Vagina (tissue), 2 donors: Measurements from ENCODE around the gene SPECC1. TPM values are rescaled to one million over a fixed set of nuclear protein-coding genes. Genes with fewer than 3 reads are reported as not detected.

Source experiments
- DNase-seq, 2 donors: peaks; one replicate each; pipeline ENCODE4 v3.0.0-alpha.2; 2017; ENCODE audit errors: extremely low spot score in 2 of 2
- H3K27ac ChIP-seq: fragments of 200-600 bp; sonication (generic); one replicate; pipeline ENCODE4 v1.5.1; 2019
- H3K27me3 ChIP-seq: fragments of 200-600 bp; sonication (generic); one replicate; pipeline ENCODE4 v1.5.1; 2019
- H3K36me3 ChIP-seq, 2 donors: fragments of 200-600 bp; sonication (generic); one replicate each; pipeline ENCODE4 v1.5.1; 2017 to 2019
- H3K4me1 ChIP-seq: fragments of 200-600 bp; sonication (generic); one replicate; pipeline ENCODE4 v1.5.1; 2019
- H3K4me3 ChIP-seq, 2 donors: fragments of 200-600 bp; sonication (generic); 1 replicate in 1 of 2; 2 replicates in 1 of 2; pipeline ENCODE4 v1.5.1; 2016 to 2019
- H3K9me3 ChIP-seq: fragments of 200-600 bp; sonication (generic); one replicate; pipeline ENCODE4 v1.5.1; 2019
- POLR2A ChIP-seq, 2 donors: fragments of 450-650 bp; IDR thresholded peaks; one replicate each; pipeline ENCODE4 v1.6.1; 2017; ENCODE audit warnings: antibody characterized with exemption in 2 of 2, mild to moderate bottlenecking in 2 of 2, moderate library complexity in 2 of 2
- POLR2AphosphoS5 ChIP-seq, 2 donors: sonication (generic); formaldehyde crosslinking; IDR thresholded peaks; one replicate each; pipeline ENCODE4 v1.9.0; 2017; ENCODE audit warnings: antibody characterized with exemption in 2 of 2, mild to moderate bottlenecking in 2 of 2, low read depth in 1 of 2; ENCODE audit not compliant: insufficient read depth in 1 of 2
- intact Hi-C: fragments of 100-400 bp; cut with DNase I; formaldehyde crosslinking; loops from one replicate; pipeline ENCODE4 v1.15.1; 2023
- total RNA-seq: library from RNA; depleted of rRNA; stranded (reverse); fragments of >200 nt; gene quantifications from one replicate; pipeline ENCODE4 v1.2.3, GENCODE V29; 2016
- TF ChIP-seq, protein P1 (sequence below), 3 experiments: fragments of 450-650 bp in 2 of 3; fragments of 200-600 bp in 1 of 3; sonication (generic) in 1 of 3; IDR thresholded peaks; one replicate each; pipeline ENCODE4 v1.5.1; 2017 to 2019; ENCODE audit warnings: antibody characterized with exemption in 3 of 3, mild to moderate bottlenecking in 2 of 3, moderate library complexity in 2 of 3

Gene SPECC1
- total RNA-seq, 1 donor from 2014 or later = 25.3 TPM

DNA sequence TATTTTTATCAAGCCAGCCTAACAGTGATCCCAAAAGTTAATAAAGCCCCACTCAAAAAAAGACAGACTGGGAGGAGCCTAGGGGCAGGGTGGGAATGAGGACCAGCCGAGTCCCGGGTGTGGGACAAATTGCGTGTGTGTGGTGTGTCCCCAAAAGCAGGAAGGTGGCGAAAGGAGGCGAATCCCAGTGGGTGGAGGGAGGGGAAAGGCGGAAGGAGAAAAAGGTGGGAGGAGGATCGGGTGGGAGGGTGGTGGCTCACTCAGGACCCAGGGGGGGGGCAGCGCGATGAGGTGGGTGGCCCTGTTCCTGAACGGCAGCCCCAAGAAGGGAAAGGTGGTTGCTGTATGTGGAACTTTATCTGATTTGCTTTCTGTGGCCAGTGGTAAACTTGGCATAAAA is 102.4 kb downstream of the SPECC1 start:
- Histone ChIP-seq H3K4me1 (no peaks in the 10 kb centered on the region), H3K9me3 (no peaks in the 10 kb centered on the region), H3K4me3 (no peak overlapping the region), H3K36me3 (no peaks in the 10 kb centered on the region), H3K27ac (no peak overlapping the region), H3K27me3 (no peaks in the 10 kb centered on the region)
- TF ChIP-seq POLR2A (IDR thresholded peaks at IDR 0.05) = no peak
- TF ChIP-seq, protein P1, sequence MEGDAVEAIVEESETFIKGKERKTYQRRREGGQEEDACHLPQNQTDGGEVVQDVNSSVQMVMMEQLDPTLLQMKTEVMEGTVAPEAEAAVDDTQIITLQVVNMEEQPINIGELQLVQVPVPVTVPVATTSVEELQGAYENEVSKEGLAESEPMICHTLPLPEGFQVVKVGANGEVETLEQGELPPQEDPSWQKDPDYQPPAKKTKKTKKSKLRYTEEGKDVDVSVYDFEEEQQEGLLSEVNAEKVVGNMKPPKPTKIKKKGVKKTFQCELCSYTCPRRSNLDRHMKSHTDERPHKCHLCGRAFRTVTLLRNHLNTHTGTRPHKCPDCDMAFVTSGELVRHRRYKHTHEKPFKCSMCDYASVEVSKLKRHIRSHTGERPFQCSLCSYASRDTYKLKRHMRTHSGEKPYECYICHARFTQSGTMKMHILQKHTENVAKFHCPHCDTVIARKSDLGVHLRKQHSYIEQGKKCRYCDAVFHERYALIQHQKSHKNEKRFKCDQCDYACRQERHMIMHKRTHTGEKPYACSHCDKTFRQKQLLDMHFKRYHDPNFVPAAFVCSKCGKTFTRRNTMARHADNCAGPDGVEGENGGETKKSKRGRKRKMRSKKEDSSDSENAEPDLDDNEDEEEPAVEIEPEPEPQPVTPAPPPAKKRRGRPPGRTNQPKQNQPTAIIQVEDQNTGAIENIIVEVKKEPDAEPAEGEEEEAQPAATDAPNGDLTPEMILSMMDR (IDR thresholded peaks at IDR 0.05) = no peak
- no peak for TF ChIP-seq POLR2AphosphoS5 (IDR thresholded peaks at IDR 0.05; ENCODE audit: insufficient read depth in 1 of 2, low read depth in 1 of 2)
- no peak for DNase-seq
- intact Hi-C loops = no loop called here

DNA sequence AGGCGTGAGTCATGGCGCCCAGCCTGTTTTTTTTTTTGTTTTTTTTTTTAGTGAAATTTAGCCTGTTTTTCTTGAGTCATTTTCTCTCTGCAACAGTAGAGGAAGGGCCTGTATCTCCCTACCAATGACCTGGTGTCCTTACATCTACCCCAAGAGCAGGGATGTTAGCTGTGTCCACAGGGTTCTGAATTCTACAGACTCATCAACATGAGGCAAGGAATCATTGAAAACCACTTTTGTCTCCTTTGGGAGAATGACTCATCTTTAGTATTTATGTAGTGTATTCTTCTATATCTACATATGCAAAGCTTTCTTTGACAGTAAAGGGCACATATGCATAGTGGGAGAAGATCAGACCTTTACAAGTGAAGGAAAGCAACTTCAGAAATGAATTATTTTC is 105.3 kb downstream of the SPECC1 start:
- no peak for DNase-seq
- Histone ChIP-seq H3K27ac (no peak overlapping the region), H3K4me1 (no peaks in the 10 kb centered on the region), H3K9me3 (no peaks in the 10 kb centered on the region), H3K36me3 (no peaks in the 10 kb centered on the region), H3K27me3 (no peaks in the 10 kb centered on the region), H3K4me3 (no peak overlapping the region)
- intact Hi-C loops = no loop called here
- TF ChIP-seq, protein P1 (IDR thresholded peaks at IDR 0.05) = no peak
- TF ChIP-seq POLR2A (IDR thresholded peaks at IDR 0.05) (no peak), POLR2AphosphoS5 (IDR thresholded peaks at IDR 0.05; ENCODE audit: insufficient read depth in 1 of 2, low read depth in 1 of 2) (no peak)

DNA sequence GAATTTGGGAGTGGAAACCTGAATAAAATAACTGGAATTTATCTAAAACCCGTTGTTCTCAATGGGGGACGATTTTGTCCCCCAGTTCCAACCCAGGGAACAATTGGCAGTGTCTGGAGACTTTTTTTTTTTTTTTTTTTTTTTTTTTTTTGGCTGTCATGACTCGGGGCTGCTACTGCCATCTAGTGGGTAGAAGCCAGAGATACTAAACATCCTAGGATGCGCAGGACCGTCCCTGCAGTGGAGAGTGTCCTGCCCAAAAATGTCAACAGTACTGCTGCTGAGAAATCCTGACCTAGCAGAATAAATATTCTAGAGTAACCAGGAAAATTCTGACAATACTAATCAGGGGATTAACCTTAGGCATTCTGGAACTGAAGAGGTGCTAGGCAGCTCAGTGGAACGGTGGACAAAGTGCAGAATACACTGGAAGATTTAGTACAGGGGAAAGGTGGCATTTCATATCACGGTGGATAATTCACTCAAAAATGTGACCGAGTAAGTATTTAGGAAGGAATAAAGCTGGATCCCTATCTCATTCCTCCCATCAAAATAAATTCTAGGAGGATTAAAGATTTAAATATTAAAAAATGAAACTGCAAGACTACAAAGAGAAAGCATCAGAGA is 107.6 kb downstream of the SPECC1 start:
- Histone ChIP-seq H3K4me1 (no peaks in the 10 kb centered on the region), H3K36me3 (no peaks in the 10 kb centered on the region), H3K27me3 (no peaks in the 10 kb centered on the region), H3K4me3 (no peak overlapping the region), H3K9me3 (no peaks in the 10 kb centered on the region), H3K27ac (no peak overlapping the region)
- no peak for TF ChIP-seq POLR2AphosphoS5 (IDR thresholded peaks at IDR 0.05; ENCODE audit: insufficient read depth in 1 of 2, low read depth in 1 of 2)
- no peak for TF ChIP-seq POLR2A (IDR thresholded peaks at IDR 0.05)
- TF ChIP-seq, protein P1 (IDR thresholded peaks at IDR 0.05) = peak; percentile 9 to 85 (median 53)
- intact Hi-C loops = no loop called here
- peak in 1 of 2 donors; percentile 22 for DNase-seq

DNA sequence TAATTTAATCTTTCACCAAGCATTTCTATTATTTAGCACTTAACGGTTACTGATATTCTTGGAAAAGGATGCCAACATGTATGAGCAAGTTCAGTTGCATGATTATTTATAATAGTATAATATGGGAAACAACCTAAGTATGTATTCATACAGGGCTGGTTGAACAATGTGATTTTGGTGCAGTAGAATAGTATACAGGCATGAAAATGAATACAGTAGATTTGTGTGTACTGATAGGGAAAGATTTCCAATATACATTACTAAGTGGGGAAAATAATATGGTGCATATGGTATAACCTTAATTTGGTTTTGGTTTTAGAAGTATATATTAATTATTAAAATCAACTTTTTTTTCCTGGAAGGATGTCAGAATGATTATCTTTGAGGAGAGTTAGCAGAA is 109.1 kb downstream of the SPECC1 start:
- Histone ChIP-seq H3K4me1 (no peaks in the 10 kb centered on the region), H3K27ac (no peak overlapping the region), H3K36me3 (no peaks in the 10 kb centered on the region), H3K27me3 (no peaks in the 10 kb centered on the region), H3K4me3 (no peak overlapping the region), H3K9me3 (no peaks in the 10 kb centered on the region)
- no peak for TF ChIP-seq POLR2AphosphoS5 (IDR thresholded peaks at IDR 0.05; ENCODE audit: insufficient read depth in 1 of 2, low read depth in 1 of 2)
- TF ChIP-seq POLR2A (IDR thresholded peaks at IDR 0.05) = no peak
- TF ChIP-seq, protein P1 (IDR thresholded peaks at IDR 0.05) = no peak
- intact Hi-C loops = no loop called here
- no peak for DNase-seq

DNA sequence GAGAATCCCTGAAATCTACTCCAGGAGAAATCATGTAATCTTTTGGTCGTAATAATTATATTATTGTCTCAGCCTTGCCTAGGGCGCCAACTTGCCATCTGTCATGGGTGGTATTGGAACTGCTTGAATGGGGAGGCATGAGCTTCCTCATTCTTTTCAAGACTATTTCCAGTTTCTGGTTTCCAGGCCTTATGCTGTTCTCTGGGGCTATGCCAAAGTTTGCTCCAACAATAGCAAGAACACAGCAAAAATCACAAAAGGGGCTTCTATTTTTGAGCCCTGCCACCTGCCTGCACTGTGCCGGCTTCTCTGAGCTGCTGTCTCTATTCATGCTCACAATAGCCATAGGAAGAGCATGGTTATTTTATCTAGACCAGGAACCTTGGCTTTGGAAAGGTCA is 111.7 kb downstream of the SPECC1 start:
- Histone ChIP-seq H3K4me1 (no peaks in the 10 kb centered on the region), H3K27me3 (no peaks in the 10 kb centered on the region), H3K36me3 (no peaks in the 10 kb centered on the region), H3K27ac (no peak overlapping the region), H3K9me3 (no peaks in the 10 kb centered on the region), H3K4me3 (no peak overlapping the region)
- DNase-seq = no peak
- TF ChIP-seq, protein P1 (IDR thresholded peaks at IDR 0.05) = no peak
- TF ChIP-seq POLR2AphosphoS5 (IDR thresholded peaks at IDR 0.05; ENCODE audit: insufficient read depth in 1 of 2, low read depth in 1 of 2) (no peak), POLR2A (IDR thresholded peaks at IDR 0.05) (no peak)
- intact Hi-C loops = loop anchor here (5.0 kb wide), 1 partner anchor 129 kb away; no protein-coding TSS in a partner anchor
